GM18867 (cell line): ENCODE data around the gene JAK1.
"Not testable (repeated sequence)": the region's sequence is repeated elsewhere in the genome, so short reads cannot be mapped to it uniquely, and the experiment has no call there.

Experiments
- ATAC-seq: cut with Tn5 transposase; IDR thresholded peaks from one replicate; pipeline ENCODE4 v1.9.1; 2021; ENCODE audit warnings: mild to moderate bottlenecking, moderate library complexity; ENCODE audit not compliant: unreplicated experiment

Gene JAK1

GRCh38 chr1:64844175-64844574 is 122.2 kb downstream of the JAK1 start:
- no peak for ATAC-seq

- ATAC-seq, result no peak
Measured at GRCh38 chr1:64843675-64844074, 122.7 kb downstream of the JAK1 start.

- ATAC-seq, result no peak
Measured at GRCh38 chr1:64842224-64842623, 124.1 kb downstream of the JAK1 start.

GRCh38 chr1:64841330-64842065 is 124.9 kb downstream of the JAK1 start:
- no peak for ATAC-seq

- ATAC-seq, result no peak
Measured at GRCh38 chr1:64839732-64840405, 126.5 kb downstream of the JAK1 start.

GRCh38 chr1:64839261-64839660 is 127.1 kb downstream of the JAK1 start:
- no peak for ATAC-seq

- ATAC-seq, result no peak
Measured at GRCh38 chr1:64838486-64838885, 127.9 kb downstream of the JAK1 start.

GRCh38 chr1:64836802-64837201 is 129.5 kb downstream of the JAK1 start:
- ATAC-seq, result no peak

GRCh38 chr1:64834734-64835133 is 131.6 kb downstream of the JAK1 start:
- ATAC-seq, result no peak

- ATAC-seq, result no peak
Measured at GRCh38 chr1:64830030-64830651, 136.2 kb downstream of the JAK1 start.

- ATAC-seq, result no peak
Measured at GRCh38 chr1:64829411-64830029, 136.8 kb downstream of the JAK1 start.

GRCh38 chr1:64828829-64829228 is 137.5 kb downstream of the JAK1 start:
- ATAC-seq, result peak; percentile 29

GRCh38 chr1:64826991-64827390 is 139.4 kb downstream of the JAK1 start:
- peak; percentile 99 for ATAC-seq

GRCh38 chr1:64823691-64824476 is 142.5 kb downstream of the JAK1 start:
- peak; percentile 43 for ATAC-seq

- no peak for ATAC-seq
Measured at GRCh38 chr1:64822621-64823020, 143.7 kb downstream of the JAK1 start.

GRCh38 chr1:64820572-64820971 is 145.8 kb downstream of the JAK1 start:
- ATAC-seq, result not testable (repeated sequence)

GRCh38 chr1:64817364-64817763 is 149.0 kb downstream of the JAK1 start:
- not testable (repeated sequence) for ATAC-seq

- ATAC-seq, result no peak
Measured at GRCh38 chr1:64814427-64814826, 151.9 kb downstream of the JAK1 start.

- no peak for ATAC-seq
Measured at GRCh38 chr1:64811131-64811530, 155.2 kb downstream of the JAK1 start.

GRCh38 chr1:64810001-64810400 is 156.3 kb downstream of the JAK1 start:
- no peak for ATAC-seq

GRCh38 chr1:64809309-64809708 is 157.0 kb downstream of the JAK1 start:
- ATAC-seq, result no peak
